Measurements from ENCODE around the gene TAC4.

TAC4 gene, protein sequence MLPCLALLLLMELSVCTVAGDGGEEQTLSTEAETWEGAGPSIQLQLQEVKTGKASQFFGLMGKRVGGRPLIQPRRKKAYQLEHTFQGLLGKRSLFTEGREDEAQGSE

DNA sequence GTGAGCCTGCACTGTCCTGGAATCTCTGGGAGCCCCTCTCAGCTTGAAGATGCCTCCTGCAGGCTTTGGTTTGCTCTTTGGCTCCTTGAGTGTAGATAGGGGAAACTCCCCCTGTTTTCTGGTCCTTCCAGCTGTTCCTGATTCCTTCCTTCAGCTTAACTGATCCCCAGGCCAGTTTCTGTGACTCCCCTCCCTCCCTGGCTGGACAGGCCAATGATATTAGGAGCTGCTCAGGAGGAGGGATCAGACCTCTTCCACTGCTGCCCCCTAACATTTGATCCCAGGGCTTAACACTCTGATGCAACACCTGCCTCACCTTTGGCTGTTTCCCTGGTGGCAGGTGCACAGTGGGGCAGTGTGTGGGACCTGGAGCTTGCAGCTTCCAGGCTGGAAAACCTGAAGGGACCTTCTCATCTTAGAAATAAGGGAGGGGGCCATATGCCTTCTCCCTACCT lies at the start of gene TAC4:
Gene TAC4 (minus strand): TSS at position 51 of the 455 bp plus-strand sequence. CDS start 52 bp downstream, outside the sequence.
- DNase-seq: no peak

DNA sequence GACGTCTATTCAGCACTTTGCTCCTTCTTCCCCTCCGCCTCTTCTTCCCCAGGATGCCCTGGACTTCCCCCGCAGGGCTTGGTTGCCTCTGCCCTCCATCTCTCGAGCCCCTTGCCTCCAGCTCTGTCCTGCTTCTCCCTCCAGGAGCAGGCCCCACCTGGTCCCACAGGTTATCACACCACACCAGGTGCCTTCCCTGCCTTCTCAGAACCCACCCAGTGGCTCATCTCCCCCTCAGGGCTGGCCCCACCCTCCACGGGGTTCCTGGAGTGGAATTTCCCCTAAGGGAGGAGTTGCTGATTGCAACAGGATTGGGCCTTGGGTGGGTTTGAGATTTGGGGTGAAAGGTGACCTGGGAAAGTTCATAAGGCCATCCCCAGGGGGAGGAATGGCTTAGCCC lies 49.0 kb upstream of the TAC4 start:
- no peak for DNase-seq

DNA sequence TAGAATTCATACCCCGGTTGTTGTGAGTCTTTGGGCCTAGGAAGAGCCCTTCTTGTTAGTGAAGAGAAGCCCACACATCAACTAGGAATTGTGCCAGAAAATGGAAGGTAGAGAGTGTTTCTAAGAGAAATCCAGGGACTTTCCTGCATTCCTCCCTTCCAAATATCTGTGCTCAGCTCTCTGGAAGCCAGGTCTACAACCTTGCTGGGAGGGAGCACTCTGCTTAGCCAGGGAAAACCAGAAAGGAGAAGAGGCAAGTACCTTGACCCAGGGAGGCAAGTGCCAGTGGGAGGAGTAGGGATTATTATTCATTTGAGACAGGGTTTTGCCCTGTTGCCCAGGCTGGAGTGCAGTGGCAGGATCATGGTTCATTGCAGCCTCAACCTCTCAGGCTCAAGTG lies 48.4 kb upstream of the TAC4 start:
- no peak for DNase-seq

DNA sequence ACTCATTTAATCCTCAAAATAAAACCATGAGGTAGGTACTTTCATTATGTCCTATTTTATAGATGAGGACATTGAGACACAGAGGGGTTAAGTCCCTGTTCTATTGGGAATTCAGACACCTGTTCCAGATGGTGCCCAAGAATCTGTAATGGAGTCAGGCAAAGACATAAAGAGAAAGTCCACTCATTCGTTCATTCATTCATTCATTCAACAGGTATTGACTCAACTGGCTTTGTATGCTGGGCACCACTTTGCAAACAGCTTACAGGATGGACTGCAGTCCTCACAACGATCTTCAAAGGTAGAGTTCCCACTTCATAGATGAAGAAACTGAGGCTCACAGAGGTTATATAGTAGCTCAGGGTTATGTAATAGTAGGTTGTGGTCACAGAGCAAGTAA lies 47.9 kb upstream of the TAC4 start:
- DNase-seq: no peak

DNA sequence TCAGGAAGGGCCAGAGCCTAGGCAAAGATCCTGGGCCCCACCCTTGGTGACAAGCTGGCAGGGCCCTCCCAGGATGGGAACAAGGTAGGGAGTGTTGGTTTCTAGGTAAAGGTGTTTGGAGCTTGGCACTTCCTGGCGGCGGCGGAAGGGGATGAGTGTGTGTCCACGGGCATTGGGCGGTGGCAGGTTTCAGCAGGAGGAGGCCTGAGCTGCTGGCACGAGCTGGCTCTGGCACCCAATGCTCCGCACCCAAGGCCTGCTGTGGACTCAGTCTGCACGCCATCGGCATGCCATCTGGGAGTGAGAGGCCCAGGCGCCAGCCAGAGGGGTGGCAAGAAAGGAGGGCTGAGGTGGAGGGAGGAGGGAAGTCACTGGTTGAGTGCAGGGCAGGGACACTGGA lies 46.9 kb upstream of the TAC4 start:
- no peak for DNase-seq

DNA sequence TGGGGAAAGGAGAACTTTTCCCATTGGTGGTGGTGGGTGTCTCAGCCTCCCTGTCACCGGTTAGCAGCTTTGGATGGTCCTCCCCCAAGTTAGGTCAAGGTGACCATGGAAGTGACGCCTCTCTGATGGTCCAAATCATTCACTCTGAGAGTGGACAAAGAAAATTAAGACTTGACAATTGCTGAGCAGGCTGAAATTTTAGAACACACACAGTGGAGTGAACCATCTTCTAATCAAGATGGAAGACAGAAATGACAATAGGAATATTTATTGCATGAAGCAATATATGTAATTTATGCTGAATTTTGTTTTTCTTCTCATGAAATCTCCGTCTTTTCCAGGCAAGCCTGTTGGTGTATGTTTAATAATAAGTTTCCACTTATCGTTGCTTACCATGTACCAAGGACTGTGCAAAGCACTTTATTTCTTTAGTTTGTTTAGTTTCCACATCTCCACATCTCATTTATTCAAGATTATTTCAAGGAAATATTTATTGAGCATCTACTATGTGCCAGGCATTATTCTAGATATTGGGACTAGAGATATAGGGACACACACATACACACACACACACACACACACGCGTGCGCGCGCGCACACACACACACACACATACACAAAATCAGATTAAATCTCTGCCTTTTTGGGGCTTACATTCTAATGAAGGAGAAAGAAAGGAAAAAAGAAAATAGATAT lies 44.0 kb upstream of the TAC4 start:
- DNase-seq: no peak

DNA sequence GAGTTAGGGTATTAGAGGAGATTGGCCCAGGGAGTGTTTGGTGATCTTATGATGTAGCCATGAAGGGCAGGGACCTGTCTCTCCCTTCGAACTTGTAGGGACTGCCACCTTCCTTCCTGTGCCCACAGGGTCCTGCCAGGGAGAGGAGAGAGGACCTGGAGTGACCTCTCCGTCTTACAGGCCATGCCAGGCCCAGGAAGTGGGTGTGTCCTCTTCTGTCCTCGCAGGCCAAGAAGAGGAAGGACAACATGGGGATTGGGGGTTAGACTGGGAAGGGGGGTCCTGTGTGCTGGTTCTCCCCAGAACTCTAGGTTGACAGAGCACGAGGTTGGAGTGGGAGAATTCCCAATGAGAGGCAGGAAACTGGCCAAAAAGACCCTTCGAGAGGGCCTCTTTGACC lies 43.4 kb upstream of the TAC4 start:
- DNase-seq: no peak

DNA sequence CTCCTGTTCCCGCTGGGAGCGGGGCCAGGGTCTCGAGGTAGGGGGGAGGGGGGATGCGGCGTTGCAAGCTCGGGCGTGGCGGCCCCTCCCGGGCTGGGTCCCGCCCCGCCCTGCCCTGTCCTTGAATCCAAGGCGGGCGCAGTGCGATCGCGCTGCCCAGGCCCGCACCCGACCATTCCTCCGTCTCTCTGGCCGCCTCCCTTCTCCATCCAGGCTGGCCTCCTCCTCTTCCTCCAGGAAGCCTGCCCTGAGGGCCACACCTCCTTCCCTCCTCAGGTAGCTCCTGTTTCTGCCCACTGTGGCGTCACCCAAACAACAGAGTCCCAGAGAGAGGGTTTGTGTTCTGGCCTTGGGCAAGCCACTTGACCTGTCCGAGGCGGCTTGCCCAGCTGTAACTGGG lies 43.0 kb upstream of the TAC4 start:
- DNase-seq: no peak

DNA sequence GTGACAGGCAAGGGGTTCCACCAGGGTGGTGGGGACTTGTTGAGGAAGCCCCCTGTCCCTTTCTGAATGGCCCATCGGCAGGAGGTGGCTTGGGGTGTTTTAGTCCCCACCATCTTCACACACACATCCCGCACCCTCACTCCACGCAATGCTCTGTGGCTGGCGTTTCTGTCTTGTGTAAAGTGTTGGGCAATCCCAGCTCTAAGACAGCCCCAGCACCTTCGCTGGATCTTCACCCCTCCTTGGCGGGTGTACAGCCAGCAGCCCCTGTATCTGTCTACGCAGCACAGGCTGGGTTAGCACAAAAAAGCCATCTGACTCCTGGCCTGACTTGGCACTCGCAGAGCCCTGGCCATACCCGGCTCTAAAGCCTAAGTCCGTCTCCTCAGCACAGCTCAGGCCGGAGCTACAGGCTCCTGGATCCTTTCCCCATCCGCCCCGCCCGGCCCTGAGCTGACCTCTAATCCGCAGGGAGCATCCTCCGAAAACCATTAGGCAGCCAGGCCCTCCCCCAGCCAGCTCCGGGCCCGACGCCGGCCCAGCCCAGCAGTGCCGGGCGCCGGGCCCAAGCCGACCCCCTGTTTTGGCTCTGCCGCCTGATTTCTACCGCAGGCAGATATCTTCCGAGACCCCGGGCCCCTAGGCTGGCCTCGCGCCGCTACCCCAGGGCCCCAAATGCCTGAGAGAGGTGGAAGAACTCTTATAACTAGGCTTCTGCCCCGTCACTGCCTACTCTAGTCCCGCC lies 42.4 kb upstream of the TAC4 start:
- DNase-seq: no peak

DNA sequence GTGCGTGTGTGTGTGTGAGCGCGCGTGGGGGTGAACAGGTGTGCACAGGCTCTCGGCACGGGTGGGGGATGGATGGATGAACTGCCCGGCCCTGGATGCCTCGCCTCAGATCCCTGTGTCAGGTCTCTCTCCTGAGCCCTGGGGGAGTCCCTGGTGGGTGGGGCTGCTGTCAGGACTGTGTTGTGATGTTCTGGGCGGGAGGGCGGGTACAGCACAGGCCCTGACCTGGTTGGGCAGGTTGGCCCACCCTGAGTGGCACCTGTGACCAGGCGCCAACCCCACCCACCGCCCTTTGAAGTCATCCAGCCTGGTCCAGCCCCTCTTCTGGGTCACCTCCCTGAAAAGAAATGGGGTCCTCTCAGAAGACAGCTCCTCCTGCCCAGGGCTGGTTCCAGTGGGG lies 41.6 kb upstream of the TAC4 start:
- DNase-seq: no peak

DNA sequence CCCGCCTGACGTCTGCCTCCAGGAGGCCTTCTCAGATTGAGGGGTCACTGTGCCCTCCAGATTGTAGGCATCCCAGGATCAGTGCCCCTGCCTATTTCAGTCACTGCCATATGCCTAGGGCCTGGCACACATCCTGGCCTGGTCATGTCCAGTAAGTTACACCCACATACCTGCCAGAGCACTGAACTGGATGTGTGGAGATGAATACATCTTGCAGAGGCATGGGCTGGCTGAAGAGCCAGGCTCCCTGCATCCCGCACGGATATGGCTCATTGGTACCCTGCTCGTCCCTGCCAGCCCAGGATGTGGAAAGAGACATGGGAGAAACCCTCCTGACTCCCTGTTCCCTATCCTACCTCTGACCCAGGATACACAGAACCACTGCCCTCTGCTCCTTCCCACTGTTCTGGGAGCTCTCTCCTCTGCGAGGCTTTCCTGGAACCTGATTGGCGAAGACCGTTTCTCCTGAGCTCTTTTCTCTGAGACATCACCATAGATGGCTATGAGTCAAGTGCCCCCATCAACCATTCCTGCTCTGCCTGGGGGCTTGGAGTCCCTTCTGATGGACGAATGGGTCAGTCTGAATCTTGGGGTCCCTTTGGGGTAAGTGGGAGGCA lies 40.0 kb upstream of the TAC4 start:
- no peak for DNase-seq

DNA sequence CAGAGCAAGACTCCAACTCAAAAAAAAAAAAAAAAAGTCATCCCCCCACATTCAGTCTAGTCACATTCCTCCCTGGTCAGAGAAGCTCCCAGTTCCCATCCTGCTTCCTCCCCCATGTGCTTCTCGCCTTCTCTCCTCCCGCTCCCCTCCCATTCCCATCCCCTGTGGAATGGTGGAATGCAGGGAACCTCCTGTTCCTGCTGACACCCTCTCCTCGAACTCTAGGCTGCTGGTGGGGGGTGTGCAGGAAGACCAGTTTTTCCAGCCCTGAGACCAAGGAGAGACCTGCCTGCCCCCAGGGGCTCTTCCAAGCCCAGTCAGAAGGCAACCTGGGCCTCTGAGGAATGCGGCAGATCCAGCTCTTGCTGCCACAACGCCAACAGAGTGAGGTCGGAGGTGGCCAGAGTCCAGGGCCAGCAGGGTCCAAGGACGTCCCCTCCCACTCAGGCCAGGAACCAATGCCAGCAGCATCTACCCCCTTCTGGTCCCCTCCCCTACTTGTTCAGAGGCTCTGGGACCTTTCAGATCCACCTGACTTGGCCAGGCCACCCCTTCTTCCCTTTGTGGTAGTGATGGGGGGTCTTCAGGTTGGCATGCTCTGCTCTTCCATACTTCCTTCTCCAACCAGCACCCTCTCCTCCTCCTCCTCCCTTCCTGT lies 39.3 kb upstream of the TAC4 start:
- no peak for DNase-seq

DNA sequence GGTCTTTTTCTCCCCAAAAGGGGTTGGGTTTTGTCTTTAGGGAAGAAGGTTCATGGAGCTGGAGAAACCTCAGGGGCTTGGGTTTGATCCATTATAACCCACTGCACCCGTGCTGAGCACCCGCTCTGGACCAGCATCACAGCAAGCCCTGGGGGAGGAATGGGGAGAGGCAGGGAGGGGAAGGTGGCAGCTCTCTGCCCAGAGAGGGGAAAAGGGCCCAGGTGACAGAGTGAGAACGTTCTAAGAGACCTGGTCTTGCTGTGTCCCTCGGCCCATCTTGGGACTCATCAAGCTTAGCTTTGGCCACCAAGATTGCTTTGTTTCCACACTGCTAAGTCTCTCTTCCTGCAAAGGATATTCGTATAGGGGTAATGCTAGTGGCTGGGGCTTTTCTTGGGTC lies 38.2 kb upstream of the TAC4 start:
- DNase-seq: no peak

DNA sequence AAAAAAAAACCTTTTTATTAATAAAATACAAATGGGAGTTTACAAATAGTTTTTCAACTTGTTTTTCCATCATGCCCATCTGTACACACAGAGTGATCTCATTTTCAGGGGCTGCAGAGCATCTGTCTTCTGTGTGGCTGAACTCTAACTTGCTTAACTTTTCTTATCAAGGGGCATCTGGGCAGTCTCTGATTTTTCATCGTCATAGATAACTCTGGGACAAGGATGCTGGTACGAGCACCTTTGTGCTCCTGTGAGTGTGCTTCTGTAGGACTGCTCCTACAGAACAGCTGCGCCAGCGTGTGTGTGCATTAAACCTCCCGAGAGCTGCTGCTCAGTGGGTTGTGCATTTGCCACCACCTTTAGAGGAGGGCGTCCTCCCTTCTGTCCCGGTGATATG lies 34.6 kb upstream of the TAC4 start:
- DNase-seq: no peak

DNA sequence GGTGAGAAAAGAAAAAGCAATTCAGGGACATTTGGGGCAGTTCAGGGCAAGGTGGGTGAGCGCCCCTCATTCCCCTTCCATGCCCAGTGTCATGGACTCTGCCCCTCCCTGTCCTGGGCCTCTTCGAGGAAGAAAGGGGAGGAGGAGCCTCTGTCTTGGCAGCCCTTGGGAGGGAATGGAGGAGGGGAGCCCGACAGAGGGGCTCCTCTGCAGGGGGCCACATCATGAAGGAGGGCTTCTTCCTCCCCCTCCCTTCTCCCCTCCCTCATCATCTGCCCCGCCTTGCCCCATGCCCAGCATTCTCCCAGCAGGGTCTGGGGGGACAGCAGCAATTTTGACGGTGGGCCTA lies 33.2 kb upstream of the TAC4 start:
- no peak for DNase-seq

DNA sequence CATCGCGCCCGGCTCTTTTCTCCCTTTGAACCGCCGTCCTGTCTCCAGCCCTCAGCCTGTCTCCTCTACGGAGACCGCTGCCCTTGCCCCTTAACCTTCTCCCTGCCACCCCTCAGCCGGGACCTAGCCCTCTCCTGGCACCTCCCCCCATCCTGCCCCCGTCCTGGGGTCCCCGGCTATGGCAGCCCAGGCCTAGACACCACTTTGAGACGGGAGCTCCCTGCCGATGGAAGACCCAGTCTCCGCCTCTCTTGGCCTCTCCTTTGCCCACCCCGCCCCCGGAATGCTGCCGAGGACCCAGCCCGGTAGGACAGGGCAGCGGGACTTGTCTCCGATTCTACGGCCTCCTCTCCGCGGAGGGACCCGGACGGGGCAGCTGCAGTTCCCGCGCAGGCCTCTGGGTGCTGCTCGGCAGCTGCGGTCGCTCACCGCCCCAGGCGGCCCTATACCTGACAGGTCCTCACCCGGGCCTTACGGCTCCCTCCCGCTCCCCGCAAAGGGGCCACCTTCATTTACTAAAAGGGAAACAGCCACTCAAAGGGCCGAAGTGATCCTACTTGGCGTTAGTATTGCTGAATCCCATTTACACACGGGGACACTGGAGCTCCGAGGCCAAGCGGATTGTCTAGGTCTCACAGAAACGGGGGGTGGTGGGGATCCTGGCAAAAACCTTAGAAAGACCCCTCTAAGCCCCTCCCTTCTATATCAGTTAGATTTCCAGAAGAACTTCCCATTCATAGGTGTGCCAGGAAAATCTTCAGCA lies 32.6 kb upstream of the TAC4 start:
- peak; percentile 45 for DNase-seq

DNA sequence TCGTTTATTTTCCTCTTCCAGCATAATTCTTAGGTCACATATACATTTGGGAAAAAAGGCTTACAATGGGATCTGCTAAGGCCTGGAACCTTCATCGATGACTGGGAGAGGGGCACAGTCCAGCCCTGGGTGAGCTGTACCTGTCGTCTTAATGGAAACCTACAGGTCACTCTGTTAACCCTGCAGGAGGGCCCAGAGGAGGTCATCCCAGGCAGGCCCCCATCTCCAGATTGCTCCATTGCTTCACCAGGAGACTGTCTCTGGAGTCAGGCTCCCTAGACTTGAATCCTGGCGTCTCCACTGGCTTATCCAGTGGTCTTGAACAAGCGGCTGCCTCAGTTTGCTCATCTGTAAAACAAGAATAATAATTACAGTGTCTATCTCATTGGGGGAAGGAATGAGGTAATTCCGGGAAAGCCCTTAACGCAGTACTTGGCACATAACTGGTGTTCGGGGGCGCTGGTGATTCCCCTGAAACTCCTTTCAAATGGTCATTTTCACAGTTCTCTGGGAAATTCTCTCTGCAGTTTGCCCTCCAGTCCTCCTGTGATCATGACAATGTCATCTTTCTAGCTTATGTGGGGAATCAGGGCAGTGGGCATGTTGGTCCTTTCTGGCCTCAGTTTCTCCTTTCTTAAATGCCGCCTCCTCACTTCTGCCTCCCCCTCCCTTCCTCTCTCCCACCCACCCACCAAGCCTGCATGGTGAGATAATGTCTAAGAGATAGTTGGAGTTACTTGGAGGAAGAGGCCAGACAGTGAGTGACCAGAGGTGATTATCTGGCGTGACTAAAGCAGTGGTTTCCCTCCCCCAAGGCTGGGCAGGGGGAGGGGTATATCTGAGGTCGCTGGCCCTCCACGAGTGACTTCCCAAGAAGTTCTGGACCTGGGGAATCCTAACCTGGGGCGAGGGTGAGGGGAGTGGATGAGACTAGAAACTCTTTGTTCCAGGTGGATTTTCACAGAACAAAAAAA lies 31.3 kb upstream of the TAC4 start:
- DNase-seq: no peak

DNA sequence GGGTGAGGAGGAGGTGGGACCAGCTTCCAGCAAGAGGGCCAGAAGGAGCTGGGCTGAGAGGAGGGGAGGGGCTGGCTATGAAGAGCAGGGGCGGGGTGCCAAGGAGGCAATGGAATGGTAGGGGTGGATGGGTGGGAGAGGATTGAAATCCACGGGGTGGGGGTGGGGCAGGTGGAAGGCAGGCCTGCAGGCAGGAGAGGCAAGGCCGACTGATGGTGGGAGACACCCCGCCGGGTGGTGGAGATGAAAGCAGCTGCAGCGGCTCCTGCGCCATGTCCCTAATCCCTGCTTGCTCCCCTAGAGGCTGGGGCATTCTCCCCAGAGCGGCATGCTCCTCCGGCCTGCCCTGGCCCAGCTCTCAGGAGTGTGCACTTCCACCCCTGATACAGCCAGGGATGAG lies 27.8 kb upstream of the TAC4 start:
- no peak for DNase-seq

DNA sequence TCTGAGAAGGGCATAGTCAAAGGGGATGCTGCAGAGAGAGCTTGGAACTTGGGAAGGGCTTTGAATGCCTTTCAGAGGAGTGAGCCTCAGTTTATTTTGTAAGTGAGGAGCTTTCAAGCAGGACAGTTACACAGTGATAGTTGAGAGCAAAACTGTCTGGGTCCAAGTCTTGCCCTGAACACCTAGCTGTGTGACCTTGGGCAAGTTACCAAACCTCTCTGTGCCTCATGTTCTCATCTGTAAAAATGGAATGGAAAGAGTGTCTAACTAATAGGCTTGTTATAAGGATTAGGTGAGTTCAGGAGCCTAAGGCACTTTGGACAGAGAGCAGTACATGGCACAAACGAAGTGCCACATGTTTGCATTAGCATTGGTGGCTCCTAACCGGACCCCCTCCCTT lies 27.0 kb upstream of the TAC4 start:
- DNase-seq: no peak

DNA sequence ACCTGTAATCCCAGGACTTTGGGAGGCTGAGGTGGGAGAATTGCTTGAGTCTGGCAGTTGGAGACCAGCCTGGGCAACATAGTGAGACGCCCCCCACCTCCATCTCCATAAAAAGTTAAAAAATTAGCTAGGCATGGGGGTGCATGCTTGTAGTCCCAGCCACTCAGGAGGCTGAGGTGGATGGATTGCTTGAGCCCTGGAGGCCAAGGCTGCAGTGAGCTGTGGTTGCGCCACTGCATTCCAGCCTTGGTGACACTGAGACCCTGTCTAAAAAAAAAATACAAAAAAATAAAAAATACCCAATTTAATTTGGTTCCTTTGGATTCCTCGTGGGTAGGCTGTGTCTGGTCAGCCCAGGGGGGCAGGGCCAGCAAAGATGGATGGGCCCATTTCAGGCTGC lies 26.1 kb upstream of the TAC4 start:
- DNase-seq: no peak

DNA sequence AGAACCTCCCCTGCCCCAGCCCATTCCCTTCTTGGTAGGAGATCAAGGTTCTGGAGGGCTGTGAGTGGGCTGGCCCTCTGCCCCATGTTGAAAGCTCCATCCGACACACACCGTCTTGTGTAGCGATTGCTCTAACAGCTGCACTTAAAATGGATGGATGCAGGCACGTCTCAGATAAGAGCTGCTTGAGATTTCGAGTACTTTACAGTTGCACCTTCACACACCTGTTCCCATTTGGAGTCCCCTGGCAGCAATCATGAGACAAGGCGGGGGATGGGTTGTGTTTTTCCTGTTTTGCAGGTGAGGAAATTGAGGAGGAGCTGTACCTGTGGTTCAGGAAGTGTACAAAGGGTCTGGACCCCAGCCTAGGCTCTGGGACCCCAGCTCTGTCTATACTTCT lies 25.6 kb upstream of the TAC4 start:
- no peak for DNase-seq
